Measurements from ENCODE around the gene IL11. TPM values are rescaled to one million over a fixed set of nuclear protein-coding genes. Genes with fewer than 3 reads are reported as not detected.

Gene IL11
- total and polyA plus RNA-seq, 2 of the 13 experiments (the other 11 are each of a cell fraction or from before 2014, with no cell fraction given), result 2.5 to 2.9 TPM

DNA sequence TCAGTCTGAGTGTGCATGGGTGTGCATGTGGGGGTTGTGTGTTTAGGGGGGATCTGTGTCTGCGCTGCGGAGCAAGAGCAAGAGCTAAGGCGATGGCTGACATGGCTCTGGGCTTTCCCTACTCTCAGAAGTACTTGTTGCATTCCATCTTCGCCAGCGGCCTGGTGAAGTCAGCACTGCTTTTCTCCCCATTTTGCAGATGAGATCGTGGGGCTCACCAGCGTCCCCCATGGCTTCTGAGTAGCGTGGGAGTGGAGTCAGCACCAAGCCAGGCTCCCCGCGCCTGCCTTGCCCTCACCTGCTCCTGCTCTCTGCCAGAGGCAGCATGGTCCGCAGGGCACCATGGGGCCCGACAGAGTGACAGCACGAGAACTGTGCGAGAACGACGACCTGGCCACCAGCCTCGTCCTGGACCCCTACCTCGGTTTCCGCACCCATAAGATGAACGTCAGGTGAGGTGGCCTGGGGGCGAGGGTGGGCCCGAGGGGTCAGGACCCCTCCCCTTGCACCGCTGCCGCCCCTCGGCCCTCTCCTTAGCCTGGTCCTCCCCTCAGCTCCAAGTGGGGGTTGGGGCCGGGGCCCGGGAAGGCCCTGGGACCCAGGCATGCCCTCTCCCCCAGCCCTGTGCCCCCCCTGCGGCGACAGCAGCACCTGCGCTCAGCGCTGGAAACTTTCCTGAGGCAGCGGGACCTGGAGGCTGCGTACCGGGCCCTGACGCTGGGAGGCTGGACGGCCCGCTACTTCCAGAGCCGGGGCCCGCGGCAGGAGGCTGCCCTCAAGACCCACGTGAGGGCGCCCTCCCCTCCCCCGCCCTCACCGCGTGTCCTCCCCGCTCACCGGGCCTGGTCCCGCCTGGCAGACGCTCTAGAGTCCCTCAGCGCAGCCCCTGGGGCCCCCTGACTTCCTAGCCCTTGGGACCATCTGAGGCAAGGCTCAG, 28.4 kb downstream of the IL11 start:
- WGBS (ENCODE audit: low lambda C conversion rate), result 90% methylated on average over 10 of the region's 50 CpGs
- no peaks in the 10 kb centered on the region for H3K9me3 ChIP-seq (ENCODE audit: low read length)
- peak overlapping the region; percentile 39; the same call in 1 of the 2 replicates for H3K9ac ChIP-seq (ENCODE audit: insufficient read depth, low read depth, low read length)
- no TSS peak for BruUV-seq (replicated peaks)
- CTCF ChIA-PET (ENCODE audit: low intra/inter-chr PET ratio, low total read pairs), result no interaction called here
- no peak overlapping the region for H3K27ac ChIP-seq (ENCODE audit: extremely low read length, insufficient read depth, low read length)
- no peak for DNase-seq (ENCODE audit: low spot score)
- no peak for TF ChIP-seq CC2D1A (CRISPR knock-in tag; IDR thresholded peaks at IDR 0.05)
- TF ChIP-seq PHF8 (CRISPR knock-in tag; IDR thresholded peaks at IDR 0.05), result no peak
- TF ChIP-seq ZNF383 (CRISPR knock-in tag; IDR thresholded peaks at IDR 0.05; ENCODE audit: borderline replicate concordance), result no peak
- TF ChIP-seq ZNF224 (CRISPR knock-in tag; IDR thresholded peaks at IDR 0.05), result no peak
- TF ChIP-seq PTBP1 (IDR thresholded peaks at IDR 0.05; ENCODE audit: low read depth, low read length, poor library complexity, severe bottlenecking), result no peak
- no peak for TF ChIP-seq BRF2 (CRISPR knock-in tag; IDR thresholded peaks at IDR 0.05)
- TF ChIP-seq ZNF335 (CRISPR knock-in tag; IDR thresholded peaks at IDR 0.05), result no peak
- no peak for TF ChIP-seq ZFAT (CRISPR knock-in tag; conservative IDR thresholded peaks at IDR 0.05)
- TF ChIP-seq NR2F1 (CRISPR knock-in tag; IDR thresholded peaks at IDR 0.05), result no peak
- H3K27me3 ChIP-seq (ENCODE audit: control insufficient read depth in 1 of 2, insufficient read depth in 2 of 2, low read length in 2 of 2), result no peaks in the 10 kb centered on the region; a peak in 1 of 5 replicates
- H2AFZ ChIP-seq (ENCODE audit: low read length), result no peak overlapping the region
- peak overlapping the region in 2 of 3 experiments; percentile 22 to 37; a peak in 2 of 6 replicates for H3K4me3 ChIP-seq (replicated peaks in 1 of 3; ENCODE audit: insufficient read depth in 1 of 3, low read depth in 2 of 3, low read length in 3 of 3)
- H3K36me3 ChIP-seq (replicated peaks in 1 of 2; ENCODE audit: control insufficient read depth in 1 of 2, insufficient read depth in 2 of 2, low read length in 2 of 2), result peaks cover 2 to 7% of the 10 kb centered on the region in 2 experiments; a peak in 3 of 5 replicates
- no peak for FAIRE-seq
- intact Hi-C loops (cut with micrococcal nuclease; ENCODE audit: unreplicated experiment) (no loop called here), in situ Hi-C loops (cut with HindIII; ENCODE audit: extremely low pct_ligation_motif_present, low pct_unique_long_range_greater_than_20kb) (no loop called here)
- H3K4me1 ChIP-seq (ENCODE audit: insufficient read depth, low read length), result peaks cover 22% of the 10 kb centered on the region
- no peak for ATAC-seq
- H3K79me2 ChIP-seq (ENCODE audit: insufficient read depth, low read length), result peaks cover 5% of the 10 kb centered on the region
- H4K20me1 ChIP-seq (ENCODE audit: insufficient read depth, low read length), result peaks cover 3% of the 10 kb centered on the region; the same call in 1 of the 2 replicates
- H3K4me2 ChIP-seq (ENCODE audit: low read depth, low read length), result peak overlapping the region; percentile 78
- POLR2A ChIA-PET, result no interaction called here
